ENCODE results near the gene RNF215.
"Not testable (repeated sequence)": the region's sequence is repeated elsewhere in the genome, so short reads cannot be mapped to it uniquely, and the experiment has no call there.

RNF215 gene

DNA sequence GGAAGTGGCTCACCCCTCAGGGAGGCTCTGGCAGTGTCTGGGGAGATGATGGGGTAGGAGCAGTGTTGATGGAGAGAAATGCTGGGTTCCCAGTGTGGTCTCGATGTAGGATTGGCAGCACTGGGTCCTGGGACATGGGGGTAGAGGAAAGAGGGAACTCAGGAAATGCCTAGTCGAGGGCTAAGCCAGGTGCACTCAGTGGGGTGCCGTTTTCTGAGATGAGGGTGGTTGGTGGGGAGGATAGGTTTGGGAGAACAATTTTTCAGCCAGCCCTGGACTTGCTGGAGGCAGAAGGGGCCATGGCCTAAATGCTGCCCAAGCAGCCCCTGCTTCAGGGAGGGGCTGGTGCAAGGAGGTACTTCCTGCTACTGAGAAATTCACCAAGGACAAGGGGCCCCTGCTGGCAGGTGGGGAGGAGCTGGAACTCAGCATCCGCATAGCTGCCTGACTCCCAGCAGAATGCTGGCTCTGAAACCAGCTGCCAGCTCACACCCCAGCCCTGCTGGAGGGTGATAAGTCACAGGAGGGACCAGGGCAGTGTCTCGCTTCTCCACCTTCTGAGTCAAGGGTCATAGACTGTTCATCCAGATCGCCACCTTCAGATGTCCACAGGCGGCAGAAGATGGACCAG is 24.4 kb downstream of the RNF215 start:
- DNase-seq (ENCODE audit: low read depth), result no peak

DNA sequence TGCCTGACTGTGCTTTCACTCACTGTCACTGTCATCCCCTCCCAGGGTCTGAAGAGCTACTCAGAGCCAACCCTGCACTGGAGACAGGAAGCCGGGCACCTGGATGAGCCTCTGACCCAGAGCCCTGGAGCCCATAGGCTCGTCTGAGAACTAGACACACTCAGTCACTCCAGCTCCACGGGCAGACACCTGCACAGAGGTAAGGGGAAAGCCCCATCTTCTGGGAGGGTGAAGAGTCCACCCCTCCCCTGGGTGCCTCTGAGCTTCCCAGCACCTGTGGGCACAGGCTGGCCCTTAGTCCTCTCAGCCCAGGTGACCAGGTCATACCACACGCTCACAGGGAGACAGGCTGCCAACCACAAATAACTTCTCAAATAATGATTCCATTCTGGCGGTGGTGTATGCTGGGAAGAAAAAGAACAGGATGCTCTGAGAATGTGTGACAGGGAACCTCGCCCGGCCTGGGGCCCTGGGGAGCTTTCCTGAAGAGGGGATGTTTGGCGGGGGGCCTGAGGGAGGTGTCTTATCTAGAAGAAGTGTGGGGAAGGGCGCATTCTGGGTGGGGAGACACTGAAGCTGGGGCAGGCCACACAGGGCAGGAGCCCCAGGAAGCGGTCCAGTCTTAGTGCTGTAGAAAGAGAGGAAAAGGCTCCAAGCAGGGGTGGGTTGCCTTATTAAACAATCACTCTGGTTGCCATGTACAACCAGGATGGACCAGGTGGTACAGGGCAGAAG is 25.1 kb downstream of the RNF215 start:
- DNase-seq (ENCODE audit: low read depth), result no peak

DNA sequence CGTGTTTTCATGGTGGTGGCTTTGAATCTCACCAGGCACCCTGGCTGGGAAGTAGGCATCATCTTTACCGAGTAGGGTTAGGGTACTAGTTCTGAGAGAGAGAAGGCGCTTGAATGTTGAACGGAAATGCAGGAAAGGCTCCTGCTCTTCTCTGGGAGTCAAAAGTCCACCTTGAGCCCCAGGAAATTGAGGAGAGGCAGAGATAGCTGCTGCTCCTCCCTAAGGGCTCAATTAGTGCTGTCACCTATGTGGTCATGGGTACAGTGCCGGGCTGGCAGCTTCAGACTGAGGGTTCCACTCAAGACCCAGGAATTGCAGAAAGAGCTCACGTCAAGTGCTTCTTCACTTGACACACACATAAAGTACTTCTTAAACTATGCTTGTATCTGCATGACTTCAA is 28.7 kb downstream of the RNF215 start:
- no peak for DNase-seq (ENCODE audit: low read depth)

DNA sequence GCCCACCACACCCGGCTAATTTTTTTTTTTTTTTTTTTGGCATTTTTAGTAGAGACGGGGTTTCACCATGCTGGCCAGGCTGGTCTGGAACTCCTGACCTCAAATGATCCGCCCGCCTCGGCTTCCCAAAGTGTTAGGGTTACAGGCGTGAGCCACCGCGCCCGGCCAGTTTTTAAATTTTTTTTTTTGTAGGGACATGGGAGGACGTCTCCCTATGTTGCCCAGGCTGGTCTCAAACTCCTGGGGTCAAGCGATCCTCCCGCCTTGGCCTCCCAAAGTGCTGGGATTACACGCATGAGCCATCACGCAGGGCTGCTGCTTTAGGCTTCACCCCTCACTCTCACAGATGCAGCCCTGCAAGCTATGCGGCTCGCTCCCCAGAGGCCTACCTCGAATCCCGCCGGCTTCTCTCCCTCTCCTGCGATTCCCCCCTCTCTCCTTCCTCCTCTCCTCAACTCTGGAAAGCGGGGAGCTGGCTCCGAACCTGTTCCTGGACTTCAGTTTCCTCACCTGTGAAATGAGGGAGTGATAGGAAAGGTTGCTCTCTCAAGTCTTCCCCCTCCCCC is 29.5 kb downstream of the RNF215 start:
- no peak for DNase-seq (ENCODE audit: low read depth)

DNA sequence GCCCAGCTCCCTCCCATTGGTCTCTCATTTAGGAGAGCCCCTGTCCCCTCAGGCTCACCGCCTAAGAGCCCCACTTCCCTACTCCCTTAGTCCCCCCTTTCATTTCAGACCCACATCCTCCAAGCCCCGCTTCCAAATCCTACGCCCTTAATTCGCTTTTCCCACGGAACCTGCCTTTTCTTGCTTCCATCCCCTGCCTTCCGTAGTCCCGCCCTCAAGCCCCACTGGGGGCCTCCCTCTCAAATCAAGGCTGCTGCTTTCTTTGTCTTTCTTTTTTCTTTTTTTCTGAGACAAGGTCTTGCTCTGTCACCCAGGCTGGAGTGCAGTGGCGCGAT is 30.0 kb downstream of the RNF215 start:
- no peak for DNase-seq (ENCODE audit: low read depth)

DNA sequence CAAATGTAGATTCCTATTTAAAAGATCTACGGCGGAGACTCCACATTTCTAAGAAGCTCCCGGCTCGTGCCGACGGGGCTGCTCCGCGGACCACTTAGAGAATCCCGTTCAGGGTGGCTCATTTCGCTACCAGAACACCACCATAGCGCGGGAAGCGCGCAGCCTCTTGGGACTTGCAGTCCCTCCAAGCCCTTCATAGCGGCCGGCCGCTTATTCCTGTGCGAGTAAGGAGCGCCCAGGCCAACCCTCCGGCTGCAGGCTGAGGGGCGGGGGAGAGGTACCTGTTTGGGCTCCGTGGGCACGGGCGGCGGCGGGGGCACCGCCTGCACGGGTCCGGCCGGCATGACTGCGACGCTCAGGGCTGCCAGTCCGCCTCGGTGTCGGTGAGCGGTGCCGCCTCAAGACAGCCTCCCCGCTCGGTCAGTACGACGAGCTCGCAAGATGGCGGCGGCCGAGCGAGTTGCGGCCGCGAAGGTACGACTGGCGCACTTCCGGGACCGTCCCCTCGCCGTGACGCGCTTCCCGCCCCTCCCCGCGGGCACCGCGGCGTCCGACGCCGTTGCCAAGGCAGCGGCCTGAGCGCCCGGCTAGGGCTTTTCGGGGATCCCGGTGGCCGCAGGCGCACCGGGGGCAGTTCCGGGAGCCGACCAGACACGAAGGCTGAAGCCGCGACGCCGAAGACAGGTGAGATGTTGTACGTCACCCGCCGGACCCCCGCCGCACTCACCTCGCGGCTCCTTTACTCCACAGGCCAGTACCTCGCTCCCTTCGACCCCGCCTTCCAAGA is 30.6 kb downstream of the RNF215 start, which contains the start of the genes CCDC157 and SF3A1:
Gene CCDC157 (plus strand): TSS at position 559 of the 787 bp plus-strand sequence. CDS start 8,994 bp downstream, outside the sequence.
Gene SF3A1 (minus strand): TSS at position 446 of the 787 bp plus-strand sequence. CDS start 102 bp downstream, at position 344.
- peak; percentile 69 for DNase-seq (ENCODE audit: low read depth)

DNA sequence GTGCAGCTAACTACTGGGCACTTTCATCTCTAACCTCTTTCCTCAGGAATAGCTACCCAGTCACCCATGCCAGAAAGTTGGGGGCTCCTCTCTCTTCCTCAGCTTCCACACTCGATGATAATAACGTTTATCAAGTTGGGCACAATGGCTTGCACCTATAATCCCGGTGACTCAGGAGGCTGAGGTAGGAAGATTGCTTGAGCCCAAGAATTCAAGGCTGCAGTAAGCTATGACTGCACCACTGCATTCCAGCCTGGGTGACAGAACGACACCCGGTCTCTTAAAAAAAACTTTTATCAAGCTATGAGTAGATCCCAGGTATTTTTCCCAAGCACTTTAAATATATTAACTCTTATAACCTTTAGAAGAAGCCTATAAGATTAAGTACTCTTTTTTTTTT is 32.6 kb downstream of the RNF215 start:
- DNase-seq (ENCODE audit: low read depth), result no peak

DNA sequence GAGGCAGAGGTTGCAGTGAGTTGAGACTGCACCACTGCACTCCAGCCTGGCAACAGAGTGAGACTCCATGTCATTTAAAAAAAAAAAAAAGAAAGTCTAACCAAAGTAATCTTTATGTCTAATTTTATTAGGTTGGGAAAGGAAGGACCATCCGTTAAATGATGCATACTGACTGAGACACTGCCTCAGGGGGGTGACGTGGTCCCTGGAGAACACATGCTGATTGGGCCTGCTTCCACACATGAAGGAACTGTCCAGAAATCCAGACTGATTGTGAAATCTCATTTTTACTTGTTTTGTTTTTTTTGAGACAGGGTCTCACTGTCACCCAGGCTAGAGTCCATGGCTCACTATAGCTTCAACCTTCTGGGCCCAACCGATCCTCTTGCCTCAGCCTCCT is 36.0 kb downstream of the RNF215 start:
- DNase-seq (ENCODE audit: low read depth), result no peak

DNA sequence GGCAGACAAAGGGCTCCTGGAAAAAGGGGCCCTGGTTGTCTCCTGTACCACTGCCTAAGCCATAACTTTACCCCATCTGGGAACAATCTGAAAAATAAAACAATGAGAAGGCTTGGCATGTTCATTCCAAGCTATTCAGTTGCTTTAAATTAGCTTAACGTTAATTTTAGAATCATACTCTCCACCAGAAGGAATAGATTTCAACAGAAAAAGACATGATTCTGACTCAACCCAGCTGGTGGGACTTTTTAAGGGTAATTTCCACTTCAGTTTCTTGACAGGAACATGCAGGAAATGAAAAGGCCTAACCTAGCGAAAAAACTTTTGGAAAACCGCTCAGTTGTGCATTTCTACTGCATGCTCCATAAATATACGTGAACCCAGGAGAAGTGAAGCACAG is 38.4 kb downstream of the RNF215 start:
- DNase-seq (ENCODE audit: low read depth), result no peak

DNA sequence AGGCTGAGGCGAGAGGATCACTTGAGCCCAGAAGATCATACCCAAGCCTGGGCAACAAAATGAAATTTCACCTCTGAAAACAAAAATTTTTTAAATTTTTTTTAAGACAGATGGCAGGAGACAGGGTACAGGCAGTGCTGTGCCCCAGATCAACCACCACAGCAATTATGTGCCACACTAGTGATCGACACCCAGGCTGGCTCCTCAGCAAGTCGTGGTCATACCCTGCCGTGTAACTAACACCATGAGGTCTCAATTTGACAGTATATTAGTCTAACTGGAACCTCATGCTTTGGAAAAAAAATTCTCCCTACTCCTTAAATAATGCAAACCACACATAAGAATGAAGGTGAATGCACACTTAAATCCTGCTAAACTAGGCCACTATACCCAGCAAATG is 38.8 kb downstream of the RNF215 start:
- no peak for DNase-seq (ENCODE audit: low read depth)

DNA sequence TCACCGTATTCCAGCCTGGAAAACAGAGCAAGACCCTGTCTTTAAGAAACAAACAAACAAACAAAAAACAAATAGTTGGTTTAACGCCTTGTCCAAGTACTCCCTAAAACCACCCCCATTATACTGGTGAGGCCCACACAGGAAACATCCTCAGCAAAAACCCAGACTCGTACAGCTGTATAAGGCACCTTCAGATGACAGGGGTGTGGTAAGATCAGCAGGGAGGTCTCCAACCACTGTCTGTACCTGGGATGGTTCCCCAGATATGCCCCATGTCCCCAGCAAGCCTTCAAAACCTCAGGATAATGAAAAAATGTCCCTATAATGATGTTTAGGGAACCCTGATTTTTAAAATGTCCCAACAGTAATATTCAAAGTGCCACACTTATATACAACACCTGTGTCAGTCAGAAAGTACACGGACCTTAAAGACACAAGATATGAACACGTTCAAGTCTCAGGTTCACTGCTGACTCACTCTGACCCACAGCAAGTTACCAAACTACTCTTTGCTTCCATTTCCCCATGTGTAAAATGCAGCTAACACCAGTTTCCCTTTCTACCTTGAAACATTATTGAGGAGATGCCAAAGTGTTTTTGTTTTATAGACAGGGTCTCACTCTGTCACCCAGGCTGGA is 39.8 kb downstream of the RNF215 start:
- DNase-seq (ENCODE audit: low read depth), result no peak

DNA sequence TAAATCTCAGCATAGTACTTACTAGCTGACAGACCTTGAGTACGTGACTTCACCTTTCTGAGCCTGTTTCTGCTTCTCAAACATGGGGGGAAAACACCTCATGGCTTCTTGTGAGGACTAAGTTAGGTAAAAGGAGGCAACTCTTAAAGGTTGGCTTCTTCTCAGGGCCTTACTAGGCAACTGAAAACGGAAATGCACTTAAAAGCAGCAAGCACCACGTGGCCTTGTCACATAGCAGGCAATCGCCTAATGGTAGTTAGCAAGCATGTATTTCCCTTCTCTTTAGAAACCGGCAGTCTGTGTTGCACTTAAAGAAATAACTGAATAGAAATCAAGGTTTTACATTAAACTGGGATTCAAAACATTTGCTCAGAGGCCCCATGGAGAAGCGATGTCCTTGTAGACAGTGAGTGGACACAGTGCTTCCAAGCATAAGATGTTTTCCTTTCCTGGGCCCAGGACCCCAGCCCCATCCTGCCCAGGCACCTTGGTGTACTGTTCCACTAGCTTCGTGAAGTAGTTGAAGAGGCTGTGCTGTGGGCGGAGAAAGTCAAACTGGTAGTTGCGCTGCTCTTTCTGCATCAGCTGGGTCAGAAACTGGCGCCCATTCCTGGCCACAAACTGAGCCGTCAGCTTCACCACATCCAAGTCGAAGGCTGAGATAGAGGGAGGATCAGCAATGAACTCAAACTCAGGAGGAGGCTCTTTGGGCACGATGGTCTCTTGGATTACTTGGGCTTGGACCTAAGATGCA is 42.6 kb downstream of the RNF215 start:
- no peak for DNase-seq (ENCODE audit: low read depth)

DNA sequence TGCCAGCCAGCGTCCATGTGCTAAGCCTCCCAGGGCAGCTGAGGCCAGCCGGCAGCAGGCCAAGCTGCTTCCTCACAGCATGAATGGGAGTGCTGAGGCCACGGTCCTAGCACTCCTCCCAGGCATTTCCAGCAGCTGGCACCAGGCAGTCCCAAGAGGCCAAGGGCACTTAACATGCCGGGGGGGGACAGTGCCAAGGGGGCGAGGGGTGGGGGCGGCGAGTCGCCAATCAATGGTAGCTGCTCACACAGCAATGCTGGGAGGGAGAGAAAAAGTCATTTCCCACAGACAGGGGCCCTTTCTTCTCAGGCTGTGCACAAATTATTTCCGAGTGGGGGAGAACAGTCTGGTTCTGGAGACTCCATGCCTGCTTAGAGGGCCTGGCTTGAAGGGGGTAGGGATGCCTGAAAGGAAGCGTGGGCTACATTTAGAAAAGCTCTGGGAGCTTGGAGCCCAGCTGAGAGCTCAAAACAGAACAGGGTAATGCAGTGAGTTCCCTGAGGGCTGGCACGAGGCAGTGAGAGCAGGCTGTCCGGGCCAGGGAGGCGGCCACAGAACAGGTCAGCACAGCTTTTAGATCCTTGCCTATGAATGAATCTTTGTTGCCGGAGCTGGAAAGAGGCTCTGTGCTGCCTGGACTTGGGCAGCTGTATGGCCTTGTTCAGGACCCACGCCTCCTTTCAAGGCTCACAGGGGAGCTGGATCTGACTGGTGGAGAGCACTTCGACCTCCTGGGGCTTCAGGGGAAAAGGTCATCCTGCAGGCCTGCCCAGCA is 46.1 kb downstream of the RNF215 start:
- DNase-seq (ENCODE audit: low read depth), result no peak

DNA sequence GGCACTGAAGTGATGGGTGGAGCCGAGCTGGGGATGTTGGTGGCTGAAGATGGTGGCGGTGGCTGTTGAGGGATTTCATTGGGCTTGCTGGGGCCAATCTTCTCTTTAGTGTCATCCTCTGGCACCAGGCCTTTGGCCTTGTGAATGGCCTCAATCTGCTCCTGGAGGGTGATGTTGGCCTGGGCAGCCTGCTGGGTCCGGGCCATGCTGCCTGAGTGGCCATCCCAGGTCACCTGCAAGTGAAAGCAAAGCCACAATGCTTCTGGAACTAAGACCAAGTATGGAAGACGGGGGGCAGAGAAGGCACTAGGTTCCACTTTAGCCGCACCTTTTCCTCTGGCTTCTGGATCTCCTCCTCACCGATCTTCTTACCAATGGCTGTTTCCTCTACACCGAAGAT is 48.4 kb downstream of the RNF215 start:
- DNase-seq (ENCODE audit: low read depth), result no peak

DNA sequence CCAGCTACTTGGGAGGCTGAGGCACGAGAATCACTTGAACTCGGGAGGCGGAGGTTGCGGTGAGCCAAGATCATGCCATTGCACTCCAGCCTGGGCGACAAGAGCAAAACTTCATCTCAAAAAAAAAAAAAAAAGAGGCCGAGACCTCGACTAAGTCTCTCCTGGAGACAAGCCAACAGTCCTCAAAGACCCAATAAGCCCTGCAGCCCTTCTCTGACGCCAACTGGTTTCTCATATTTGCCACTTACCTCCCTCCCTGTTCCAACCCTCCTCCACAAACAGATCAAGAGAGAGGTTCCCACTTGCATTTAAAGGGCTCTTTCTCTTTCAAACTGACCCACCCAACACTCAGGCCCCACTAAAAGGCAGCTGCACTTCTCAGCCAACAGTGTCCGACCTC is 48.9 kb downstream of the RNF215 start:
- not testable (repeated sequence) for DNase-seq (ENCODE audit: low read depth)

DNA sequence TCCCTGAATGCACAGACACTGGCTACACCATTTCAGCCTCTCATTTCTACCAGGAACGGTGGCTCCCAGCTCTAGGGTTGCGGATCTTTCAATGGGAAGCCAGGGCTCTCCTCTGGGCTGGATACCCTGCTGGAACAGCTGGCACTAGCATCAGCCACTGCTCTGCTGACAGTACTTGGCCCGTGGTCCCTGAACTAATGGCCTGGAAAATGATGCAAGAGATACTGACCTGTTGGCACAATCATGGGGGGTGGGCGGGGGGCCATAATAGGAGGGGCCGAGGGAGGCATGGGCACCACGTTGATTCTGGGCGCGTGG is 49.8 kb downstream of the RNF215 start:
- DNase-seq (ENCODE audit: low read depth), result no peak

DNA sequence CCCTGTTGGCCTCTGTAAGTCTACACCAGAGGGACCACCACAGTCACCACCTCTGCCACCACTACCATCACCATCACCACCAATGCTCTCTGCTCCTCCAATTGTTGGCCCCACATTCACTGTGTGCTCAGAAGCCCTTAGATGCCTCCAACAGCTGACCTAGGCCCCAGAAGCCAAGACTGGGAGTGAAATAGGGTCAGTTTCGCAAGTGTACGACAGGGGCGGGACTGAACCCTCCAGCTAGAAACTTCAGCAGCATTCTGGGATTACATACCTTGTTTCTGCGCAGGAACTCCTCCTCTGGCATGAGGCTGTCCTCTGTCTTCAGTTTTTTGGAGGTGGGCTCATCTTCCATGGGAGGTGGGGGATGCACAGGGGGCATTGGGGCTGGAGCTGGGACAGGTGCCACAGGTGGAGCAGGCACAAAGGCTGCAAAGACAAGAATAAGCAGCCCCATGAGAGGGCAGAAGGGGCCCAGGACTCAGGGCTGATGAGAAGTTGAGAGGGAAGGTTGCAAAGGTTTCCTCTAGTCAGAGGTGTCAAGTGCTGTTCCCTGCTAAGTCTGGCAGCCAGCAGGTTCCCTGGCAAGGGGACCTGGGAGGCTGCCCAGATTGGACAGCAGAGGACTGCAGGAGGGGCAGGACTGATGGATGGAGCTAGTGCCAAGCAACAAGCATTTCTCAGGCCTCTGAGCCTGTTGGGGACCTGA is 50.3 kb downstream of the RNF215 start:
- no peak for DNase-seq (ENCODE audit: low read depth)

DNA sequence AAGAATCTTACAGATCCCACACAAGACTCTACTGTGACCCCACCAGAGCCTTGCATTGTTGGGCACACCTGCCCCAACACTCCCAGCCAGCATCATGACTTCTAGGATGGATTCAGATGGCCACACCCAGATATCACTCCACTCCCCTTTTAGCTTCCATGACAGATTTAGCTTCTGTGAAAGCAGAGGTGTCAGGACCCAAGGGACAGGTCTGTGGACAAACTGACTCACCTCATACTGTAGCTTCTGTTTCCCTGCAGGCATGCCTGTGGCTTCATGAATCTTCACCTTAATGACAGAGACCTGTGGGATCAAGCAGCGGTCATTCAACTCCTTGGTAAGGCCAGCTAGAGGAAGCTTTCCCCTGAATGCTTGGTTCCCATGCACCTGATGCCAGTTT is 52.0 kb downstream of the RNF215 start:
- no peak for DNase-seq (ENCODE audit: low read depth)

DNA sequence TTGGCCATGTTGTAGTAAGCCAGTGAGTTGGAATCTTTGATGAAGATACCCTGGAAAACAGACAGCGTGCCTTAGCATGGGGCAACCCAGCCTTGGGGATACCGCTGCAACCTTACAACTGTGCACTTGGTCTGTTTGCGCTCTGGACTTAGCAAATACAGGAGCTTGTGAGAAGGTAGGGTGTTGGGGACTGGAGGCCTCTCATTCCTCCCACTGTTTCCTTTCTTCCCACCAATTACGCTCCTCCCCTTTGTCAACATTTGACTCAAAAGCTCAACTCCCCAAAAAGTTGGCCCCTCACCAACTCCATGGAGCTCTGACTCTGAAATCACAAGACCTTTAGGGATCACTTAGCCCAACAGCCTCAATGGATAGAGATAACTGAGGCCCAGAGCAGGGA is 52.6 kb downstream of the RNF215 start:
- no peak for DNase-seq (ENCODE audit: low read depth)

DNA sequence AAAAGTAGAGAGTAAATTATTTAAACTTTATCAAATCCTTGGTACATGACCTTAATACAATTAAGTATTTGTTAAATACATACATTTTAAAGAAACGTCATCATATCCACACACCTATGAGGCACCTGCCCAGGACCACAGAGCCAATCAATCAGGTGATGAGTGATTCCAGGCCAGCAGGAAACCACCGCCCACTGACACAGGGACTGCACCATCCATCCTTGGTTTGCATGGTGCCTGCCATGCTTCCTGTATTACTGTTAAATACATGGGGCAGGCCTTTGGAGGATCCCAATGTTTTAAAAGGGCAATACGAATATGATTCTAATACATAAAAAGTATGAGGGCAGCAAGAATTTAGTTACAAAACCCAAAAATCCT is 53.5 kb downstream of the RNF215 start:
- DNase-seq (ENCODE audit: low read depth), result no peak

All from HS-27A (cell line).